Superior temporal gyrus (tissue), 1 donor: Measurements from ENCODE around the gene ZBTB39.
"Not testable (repeated sequence)": the region's sequence is repeated elsewhere in the genome, so short reads cannot be mapped to it uniquely, and the experiment has no call there.

Experiments used
- DNase-seq: peaks from one replicate; pipeline ENCODE4 v3.0.0-alpha.2; 2016; ENCODE audit errors: extremely low spot score

Gene ZBTB39

GRCh38 chr12:57000393-57000792, 6.0 kb downstream of the ZBTB39 start:
- no peak for DNase-seq

DNA sequence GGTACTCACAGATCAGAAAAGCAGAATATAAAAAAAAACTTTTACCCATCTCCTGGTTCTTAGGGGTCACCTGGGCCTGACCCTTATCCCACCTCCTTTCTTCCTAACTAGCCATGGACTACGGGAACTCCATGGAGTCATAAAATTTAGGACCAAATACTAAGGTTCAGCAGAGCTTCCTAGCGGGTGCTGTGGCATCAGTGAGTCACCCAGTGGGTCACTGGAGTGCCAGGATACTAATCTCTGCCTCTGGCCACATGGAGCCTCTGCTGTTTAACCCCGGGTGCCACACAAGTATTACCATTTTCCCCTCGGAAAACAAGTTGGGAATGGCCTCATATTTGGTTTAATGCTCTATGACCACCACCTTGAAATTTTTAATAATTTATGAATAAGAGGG, 6.9 kb downstream of the ZBTB39 start:
- DNase-seq, result no peak

- no peak for DNase-seq
Observed at GRCh38 chr12:56998981-56999380, 7.4 kb downstream of the ZBTB39 start.

- DNase-seq, result no peak
Observed at GRCh38 chr12:56998316-56998715, 8.0 kb downstream of the ZBTB39 start.

DNA sequence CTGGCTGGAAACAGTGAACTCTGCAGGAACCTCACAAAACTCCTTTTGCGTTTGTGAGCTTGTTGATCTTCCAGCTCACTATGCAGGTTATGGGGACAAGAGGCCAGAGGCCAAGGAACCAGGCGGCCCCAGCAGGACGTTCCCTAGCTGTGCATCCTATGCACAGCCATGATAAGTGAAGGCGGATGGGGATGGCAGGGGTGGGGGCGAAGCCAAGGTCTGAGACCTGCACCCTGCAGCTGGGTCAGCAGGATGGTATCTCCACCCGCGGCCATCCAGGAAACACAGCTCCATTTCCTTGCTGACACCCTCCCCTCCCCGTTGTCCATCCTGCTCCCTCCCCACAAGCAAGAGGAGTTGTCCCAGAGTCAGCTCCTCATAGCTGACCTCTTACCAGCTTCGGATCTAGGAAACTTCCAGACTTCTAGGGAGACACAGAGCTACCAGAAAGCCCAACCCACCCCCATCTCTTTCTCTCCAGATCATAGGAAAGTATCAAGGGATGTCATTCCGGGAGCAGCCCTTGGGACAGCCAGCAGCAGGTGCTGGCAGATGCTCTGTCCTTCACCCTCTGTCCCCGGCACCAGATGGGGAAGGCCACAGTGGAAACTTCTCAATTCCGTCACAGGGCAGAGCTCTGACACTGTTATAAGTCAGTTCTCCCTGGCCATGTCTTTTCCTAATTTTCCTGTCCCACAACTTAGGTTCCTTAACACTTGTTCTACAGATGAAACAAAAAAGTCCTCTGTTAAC, 9.4 kb downstream of the ZBTB39 start:
- no peak for DNase-seq

DNA sequence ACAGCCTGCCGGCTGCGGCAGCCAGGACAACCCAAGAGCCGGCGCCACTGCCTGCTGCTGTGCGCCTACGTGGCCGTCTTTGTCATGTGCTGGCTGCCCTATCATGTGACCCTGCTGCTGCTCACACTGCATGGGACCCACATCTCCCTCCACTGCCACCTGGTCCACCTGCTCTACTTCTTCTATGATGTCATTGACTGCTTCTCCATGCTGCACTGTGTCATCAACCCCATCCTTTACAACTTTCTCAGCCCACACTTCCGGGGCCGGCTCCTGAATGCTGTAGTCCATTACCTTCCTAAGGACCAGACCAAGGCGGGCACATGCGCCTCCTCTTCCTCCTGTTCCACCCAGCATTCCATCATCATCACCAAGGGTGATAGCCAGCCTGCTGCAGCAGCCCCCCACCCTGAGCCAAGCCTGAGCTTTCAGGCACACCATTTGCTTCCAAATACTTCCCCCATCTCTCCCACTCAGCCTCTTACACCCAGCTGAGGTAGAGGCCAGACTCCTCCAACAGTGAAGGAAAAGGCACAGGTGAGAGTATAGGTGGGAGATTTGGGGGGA, 10.3 kb downstream of the ZBTB39 start:
- DNase-seq, result no peak

GRCh38 chr12:56995201-56995929, 11.0 kb downstream of the ZBTB39 start:
- no peak for DNase-seq

GRCh38 chr12:56994231-56994746, 12.1 kb downstream of the ZBTB39 start:
- no peak for DNase-seq

DNA sequence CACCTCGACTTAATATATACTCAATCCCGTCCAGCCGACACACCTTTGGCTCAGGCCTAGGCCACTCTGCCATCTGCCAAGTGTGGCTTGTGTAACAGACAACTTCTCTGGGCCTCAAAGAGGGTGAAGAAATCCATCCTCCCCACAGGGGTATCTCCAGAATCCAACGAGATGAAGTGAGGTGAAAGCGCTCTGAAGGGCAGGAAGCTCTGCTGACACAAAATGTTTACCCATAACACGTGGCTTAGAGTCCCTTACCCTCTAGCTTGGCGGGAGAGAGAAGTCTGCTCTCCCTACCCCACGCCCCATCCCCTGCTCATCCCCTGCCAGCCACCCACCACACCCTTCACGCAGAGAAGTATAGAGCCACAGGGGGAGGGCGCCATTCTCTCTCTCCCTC, 13.0 kb downstream of the ZBTB39 start:
- no peak for DNase-seq

GRCh38 chr12:56991319-56992246, 14.8 kb downstream of the ZBTB39 start:
- no peak for DNase-seq

DNA sequence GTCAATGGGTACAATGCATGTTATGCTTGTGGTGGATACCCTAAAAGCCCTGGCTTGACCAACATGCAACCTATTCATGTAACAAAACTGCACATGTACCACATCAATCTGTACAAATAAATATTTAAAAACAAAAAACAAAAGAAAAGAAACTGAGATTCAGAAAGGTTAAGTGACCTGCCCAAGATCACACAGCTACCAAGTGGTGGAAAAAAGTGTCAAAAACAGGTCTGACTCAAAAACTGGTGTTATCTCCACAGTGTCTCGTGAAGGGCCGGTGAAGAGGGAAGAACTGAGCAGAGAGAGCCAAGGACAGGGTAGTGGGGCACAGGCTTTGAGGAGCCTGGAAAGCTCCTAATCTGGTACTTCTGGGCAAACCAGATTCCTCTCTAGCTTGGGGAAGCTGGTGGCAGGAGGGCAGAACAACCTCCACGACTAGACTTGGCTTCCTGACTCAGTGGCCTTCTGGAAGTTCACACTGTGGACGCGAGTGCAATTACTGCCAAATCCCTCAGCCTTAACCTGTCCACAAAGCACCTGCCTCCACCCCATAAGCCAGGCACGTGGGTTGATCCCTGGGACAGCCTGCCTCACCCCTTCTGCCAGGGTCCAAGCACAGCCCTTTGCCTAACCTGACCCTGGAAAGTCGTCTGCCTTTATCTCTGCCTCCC, 15.6 kb downstream of the ZBTB39 start:
- DNase-seq, result no peak

GRCh38 chr12:56989861-56990610, 16.3 kb downstream of the ZBTB39 start:
- DNase-seq, result no peak

DNA sequence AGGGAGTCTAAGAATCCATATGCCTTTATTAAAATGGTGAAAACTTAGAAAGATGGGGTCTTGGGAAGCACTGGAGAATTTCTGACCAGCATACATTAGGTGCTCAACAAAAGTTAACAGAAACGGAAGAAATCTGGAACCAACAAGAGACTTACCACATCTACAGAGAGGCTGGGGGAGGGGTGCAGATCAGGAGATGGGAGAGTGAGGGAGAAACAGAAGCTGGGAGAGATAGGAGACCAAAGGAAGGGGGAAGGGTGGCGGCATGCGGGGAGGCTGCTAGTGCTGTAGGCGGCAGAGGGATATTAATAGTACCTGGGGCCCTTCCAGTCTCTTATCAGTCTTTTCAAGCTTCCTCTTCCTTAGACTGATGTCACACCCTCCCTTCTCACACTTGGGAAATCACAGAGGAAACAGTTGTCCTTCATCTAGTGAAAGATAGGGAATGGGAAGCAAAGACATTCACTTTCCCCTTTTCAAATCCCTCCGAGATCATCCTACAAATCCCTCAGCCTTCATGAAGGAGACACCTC, 18.1 kb downstream of the ZBTB39 start:
- DNase-seq, result no peak

DNA sequence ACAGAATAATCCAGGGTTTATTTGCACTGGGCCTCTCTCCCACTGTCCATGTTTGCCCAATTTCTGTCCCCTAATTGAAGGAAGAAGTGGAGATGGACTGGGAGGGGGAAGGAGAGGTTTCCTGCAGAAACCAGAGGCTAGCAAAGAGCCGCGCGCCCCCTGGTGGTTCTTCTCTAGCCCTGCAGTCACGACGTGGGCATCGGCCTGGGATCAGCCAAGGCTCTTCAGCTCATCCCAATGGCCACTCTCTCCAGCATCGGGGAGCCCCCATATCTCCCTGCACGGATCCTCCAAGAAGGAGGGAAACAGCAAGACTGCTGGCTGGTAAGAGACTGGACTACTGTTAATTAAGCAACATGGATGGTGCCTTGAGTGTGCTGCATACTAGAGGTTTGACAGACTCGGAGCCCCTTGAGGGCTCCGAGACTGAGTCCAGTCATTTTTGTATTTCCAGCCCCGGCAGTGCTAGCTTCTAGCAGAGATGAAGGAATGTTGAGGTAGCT, 18.7 kb downstream of the ZBTB39 start:
- peak; percentile 92 for DNase-seq

DNA sequence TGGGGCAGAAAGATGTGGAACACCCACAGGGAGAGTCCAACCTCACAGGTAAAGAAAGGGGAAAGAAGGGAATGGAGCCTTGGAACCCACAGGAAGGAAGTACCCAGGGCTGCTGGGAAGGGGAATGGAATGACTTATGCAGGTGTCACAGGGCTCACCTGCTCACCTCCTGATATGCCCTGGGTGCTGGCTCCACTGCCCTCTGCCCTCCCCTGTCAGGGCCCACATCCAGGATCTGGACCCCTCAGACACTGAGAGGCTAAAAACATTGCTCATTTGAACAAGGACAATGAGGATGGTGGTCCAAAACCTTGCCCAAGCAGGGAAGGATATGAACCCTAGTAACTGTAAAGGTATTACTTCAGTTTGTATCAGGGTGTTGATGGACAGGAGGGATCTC, 19.3 kb downstream of the ZBTB39 start:
- no peak for DNase-seq

DNA sequence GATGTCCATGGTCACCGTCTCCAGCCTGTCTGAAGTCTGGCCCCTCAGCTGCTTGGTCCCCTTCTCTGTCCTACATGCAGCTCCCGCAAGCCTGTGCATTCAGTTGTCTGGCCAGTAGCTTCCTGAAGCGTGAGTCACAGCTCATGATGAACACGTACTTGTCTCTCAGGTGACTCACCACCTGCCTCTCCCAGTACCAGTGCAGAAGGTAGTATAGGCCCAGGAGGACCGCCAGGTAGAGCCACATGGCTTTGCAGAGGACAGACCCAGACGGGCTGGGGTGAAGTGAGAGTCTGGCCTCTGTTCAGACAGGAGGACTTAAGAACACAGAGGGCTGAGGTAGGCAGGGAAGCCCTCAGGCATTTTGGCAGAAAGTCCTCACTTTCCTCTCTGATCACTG, 20.6 kb downstream of the ZBTB39 start:
- not testable (repeated sequence) for DNase-seq

DNA sequence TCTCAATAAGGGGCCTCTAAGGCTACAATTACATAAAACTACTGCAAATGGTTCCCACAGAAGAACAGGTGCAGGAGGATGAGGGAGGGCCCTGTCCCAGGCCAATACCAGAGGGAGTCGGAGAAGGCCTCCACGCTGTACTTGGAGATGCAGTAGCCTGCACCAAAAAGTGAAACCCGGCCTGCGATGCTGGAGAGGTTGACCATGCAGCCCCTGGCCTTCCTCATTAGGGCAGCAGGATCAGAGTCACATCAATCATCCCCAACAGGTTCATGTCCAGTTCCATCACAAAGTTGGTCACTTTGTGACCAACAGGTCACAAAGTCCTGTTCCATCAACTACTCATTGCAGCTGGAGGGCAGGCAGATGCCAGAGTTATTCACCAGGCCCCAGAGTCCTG, 23.0 kb downstream of the ZBTB39 start:
- no peak for DNase-seq

DNA sequence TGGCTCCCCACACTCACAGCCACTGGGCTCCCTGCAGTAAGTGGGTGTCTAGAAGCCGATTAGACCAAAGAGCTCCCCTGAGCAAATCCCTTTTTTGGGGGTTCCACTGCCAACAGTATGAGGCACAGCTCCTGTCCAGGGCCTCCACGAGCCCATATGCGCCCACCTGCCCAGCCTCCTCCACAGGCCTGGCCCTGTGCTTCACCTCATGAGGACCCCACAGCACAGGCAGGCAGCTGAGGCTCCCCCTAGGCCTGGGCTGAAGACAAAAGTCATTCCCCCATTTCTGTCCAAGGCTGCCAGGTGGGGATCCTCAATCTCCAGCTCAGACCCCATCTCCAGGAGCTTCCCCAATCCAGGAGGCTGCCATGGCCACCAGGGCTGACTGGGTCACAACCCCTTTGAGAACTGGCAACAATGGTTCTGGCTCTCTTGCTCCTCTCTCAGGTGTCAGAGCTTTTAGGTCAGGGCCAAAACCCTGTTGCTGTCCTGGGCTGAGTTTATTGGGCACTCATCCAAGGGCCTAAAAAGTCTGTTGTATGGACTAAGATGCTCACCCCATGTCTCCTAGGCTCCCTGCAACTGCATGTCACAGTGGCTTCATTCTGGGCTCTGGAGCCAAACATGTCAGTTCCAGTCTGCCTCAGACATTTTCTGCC, 23.6 kb downstream of the ZBTB39 start:
- DNase-seq, result not testable (repeated sequence)

GRCh38 chr12:56980941-56981530, 25.3 kb downstream of the ZBTB39 start:
- DNase-seq, result no peak
